Nucleus accumbens (tissue), 56 donors: ENCODE data around the gene CEP112.
"Not testable (repeated sequence)": the region's sequence is repeated elsewhere in the genome, so short reads cannot be mapped to it uniquely, and the experiment has no call there.

Source experiments
- DNase-seq, 56 donors: peaks; one replicate each; lab custom pipeline; 2025; lab: John Stamatoyannopoulos, UW

The CEP112 gene

GRCh38 chr17:65750166-65750565 lies 441.8 kb downstream of the CEP112 start:
- DNase-seq = no peak

DNA sequence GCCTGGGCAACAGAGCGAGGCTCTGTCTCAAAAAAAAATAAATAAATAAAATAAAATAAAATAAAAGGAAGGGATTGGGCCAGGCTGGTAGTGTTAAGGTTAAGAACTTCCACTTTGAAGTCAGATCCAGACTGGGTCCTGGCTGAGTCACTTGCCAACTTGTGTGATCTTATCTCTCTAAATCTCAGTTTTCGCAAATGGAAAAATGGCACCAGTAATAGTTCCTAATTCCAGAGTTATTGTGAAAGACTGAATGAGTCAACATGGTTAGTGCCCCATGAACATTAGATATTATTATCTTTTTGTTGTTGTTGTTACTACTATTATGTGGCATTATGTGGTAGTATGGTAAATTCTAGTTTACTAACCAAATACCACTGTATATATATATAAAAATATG lies 442.5 kb downstream of the CEP112 start:
- no peak for DNase-seq

DNA sequence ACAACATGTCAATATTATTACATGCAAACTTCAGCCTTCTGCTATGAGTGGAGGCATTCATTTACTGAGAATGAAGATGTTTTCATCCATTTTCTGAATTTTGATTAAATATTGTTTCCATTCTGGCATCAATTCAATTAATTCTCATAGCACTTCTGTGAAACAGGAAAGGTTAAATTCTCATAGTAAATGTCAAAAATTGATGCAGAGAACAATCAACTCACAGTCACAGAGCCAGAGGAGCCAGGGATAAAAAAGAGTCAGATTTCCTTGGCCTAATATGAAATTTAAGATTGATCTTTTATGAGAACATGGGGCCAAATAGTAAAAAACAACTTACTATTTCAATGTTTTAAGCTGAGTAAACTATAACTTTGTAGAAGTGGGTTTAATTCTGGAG lies 446.7 kb downstream of the CEP112 start:
- no peak for DNase-seq

- DNase-seq = no peak
Measured at GRCh38 chr17:65743308-65743655, 448.7 kb downstream of the CEP112 start.

- DNase-seq = no peak
Measured at GRCh38 chr17:65742403-65743307, 449.3 kb downstream of the CEP112 start.

GRCh38 chr17:65741710-65742109 lies 450.2 kb downstream of the CEP112 start:
- no peak for DNase-seq

GRCh38 chr17:65739034-65739433 lies 452.9 kb downstream of the CEP112 start:
- DNase-seq = no peak

- DNase-seq = no peak
Measured at GRCh38 chr17:65737451-65737850, 454.5 kb downstream of the CEP112 start.

GRCh38 chr17:65733314-65733713 lies 458.6 kb downstream of the CEP112 start:
- DNase-seq = no peak

DNA sequence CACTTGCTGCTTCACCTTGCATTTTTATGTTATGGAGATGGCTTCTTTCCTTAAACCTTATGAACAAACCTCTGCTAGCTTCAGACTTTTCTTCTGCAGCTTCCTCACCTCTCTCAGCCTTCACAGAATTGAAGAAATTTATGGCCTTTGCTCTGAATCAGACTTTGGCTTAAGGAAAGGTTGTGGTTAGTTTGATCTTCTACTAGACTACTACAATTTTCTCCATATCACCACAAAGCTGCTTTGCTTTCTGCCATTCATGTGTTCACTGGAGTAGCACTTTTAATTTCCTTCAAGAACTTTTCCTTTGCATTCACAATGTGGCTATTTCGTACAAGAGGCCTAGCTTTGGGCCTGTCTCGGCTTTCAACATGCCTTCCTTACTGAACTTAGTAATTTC lies 459.3 kb downstream of the CEP112 start:
- not testable (repeated sequence) for DNase-seq

GRCh38 chr17:65730711-65731169 lies 461.2 kb downstream of the CEP112 start:
- DNase-seq = no peak

DNA sequence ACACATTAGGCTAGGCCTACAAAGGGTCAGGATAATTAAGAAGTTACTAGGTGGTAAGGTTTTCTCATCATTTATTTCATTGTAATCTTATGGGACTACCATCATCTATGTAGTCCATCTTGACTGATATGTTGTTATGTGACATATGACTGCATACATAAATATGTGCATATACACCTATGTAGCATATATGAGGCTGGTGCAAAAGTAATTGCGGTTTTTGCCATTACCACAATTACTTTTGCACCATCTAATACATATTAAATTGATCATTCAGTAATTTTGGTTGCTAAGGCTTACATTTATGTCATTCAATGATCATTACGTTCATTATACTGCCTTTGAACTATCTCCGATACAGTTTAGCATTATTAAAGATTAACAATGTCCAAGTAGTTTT lies 462.7 kb downstream of the CEP112 start:
- no peak for DNase-seq

DNA sequence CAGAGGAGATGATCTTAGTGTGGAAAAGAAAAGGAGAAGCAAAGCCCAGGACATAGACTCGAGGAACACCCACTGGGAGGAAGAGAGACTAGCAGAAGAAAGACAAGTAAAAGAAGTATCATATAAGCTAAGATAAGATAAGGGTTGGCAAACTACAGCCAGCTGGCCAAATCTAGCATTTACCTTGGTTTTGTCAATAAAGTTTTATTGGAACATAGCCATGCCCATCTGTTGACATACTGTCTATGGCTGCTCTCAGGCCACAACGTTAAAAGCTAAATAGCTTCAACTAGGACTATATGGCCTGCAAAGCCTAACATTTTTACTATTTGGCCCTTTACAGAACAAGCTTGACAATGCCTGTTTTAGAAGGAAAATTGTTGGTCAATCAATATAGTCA lies 464.1 kb downstream of the CEP112 start:
- DNase-seq = no peak

- DNase-seq = no peak
Measured at GRCh38 chr17:65727246-65727645, 464.7 kb downstream of the CEP112 start.

DNA sequence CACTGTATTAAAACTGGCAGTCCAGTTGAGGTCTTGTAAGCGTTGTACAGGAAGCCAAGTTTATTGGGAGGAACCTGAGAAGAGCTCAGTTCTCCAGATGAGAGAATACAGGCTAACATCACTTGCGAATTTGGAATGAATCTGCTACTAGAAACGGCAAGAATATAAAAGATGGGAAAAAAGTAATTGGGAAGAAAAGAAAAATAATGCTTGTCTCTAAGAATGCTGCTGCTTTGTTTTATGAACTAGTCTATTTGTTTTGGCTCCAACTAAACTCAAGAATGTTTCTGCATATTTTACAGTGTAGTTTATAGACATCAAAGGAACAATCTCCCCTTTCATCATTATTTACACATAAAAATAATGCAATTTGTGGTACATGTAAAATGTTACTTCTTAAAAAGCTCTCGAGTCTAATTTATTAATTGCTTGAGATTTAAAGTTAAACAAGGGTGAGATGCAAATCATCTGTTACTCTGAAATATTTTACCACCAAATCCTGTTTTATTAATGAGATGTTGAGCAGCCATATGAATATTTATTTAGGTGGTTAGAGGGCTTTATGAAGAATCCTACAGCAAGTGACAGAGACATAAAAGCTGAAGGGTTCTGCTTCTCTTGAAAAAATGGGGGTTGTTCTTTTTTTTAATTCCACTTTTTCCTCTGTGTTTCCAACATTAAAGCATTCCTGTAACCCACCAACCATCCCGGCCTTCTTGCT lies 468.3 kb downstream of the CEP112 start:
- no peak for DNase-seq

- no peak for DNase-seq
Measured at GRCh38 chr17:65718601-65719000, 473.3 kb downstream of the CEP112 start.

GRCh38 chr17:65712383-65713267 lies 479.3 kb downstream of the CEP112 start:
- peak in 2 of 56 donors; percentile 1 to 4 for DNase-seq

DNA sequence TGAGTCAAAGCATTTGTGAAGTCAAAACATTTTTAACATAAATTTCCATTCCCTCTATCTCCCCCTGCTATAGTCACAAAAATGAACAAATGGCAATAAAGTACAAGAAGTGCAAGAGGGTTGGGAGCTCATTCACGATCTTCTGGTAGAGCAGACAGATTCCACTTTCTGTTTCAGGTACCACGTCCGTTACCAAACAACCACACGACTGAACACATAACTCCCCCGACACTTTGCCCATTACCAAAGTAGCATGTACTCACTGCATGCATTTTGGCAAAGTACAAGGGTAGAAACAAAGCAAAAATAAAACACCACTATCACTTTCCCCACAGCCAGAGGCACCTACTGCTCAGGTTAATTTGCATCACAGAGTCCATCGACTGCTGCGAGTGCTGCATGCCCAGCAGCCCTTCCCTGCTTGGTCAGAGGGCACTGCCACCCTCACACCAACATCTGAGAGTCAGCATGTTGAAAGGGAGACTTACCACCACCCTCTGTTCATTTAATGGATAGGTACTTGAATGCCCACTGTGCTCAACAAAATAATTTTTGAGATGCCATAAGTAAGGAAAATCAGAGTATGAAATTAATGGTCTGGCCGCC lies 480.2 kb downstream of the CEP112 start:
- DNase-seq = no peak

- DNase-seq = no peak
Measured at GRCh38 chr17:65707780-65708179, 484.2 kb downstream of the CEP112 start.

DNA sequence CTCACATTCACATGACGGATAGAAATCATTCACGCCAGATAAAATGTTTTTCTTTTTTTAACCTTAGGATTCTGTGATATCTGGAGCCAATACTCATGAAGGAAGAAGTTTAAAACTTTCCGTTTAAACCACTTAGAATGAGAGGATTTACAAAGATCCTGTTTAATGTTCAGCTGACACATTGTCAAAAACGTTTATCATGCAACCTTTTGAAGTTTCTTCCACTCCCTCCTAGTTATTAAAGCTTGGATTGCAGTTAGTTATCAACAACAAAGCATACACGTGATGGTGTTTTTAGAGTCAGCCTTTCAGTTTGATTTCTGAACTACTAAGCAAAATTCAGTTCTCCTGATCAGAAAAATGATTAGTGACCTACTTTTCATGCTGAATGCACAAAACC lies 487.2 kb downstream of the CEP112 start:
- DNase-seq = no peak
